ENCODE measurements around the gene UQCC2.

DNA sequence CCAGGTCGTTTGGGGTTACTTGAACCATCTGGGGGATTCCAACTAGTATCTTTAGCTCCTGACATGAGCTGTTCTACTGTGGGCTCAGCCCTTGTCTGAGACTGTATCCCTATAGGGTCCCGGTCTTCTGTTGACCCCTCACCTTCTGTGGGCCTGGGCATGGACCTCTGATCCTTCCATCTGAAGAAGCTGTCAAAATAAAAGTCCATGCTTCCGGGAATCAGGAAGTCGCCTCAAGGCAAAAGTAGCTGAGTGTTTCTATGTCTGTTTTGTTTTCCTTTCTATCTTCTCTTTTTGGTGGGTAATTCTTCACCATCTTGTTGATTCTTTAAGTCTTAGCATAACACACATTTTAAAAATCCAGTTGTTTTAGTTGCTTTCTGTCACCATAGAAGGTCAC lies 60.1 kb downstream of the UQCC2 start:
- TF ChIP-seq POLR2AphosphoS5 (IDR thresholded peaks at IDR 0.05; ENCODE audit: low read depth, low read length) = no peak
- TF ChIP-seq SIN3A (IDR thresholded peaks at IDR 0.05; ENCODE audit: borderline replicate concordance, insufficient read depth, low read length) = no peak
- TF ChIP-seq REST (IDR thresholded peaks at IDR 0.05; ENCODE audit: insufficient read depth in 1 of 2, low read depth in 2 of 2, low read length in 2 of 2) = no peak
- no peak for TF ChIP-seq FOXP2 (optimal IDR thresholded peaks at IDR 0.05; ENCODE audit: borderline replicate concordance, extremely low read depth, extremely low read length, insufficient read depth)
- TF ChIP-seq TAF1 (IDR thresholded peaks at IDR 0.05; ENCODE audit: borderline replicate concordance, insufficient read depth, low read length) = no peak
